Measurements from ENCODE around the gene CDPF1. TPM values are rescaled to one million over a fixed set of nuclear protein-coding genes. Genes with fewer than 3 reads are reported as not detected.

Gene CDPF1
- total RNA-seq, 2 donors from 2014 or later, result 5.9 to 12.5 TPM

- no peak overlapping the region for H3K4me3 ChIP-seq
- H3K36me3 ChIP-seq (replicated peaks in 1 of 2; ENCODE audit: insufficient read depth in 1 of 2, low read depth in 2 of 2), result peaks cover 27 to 40% of the 10 kb centered on the region in 2 donors
- DNase-seq, result no peak
- H3K9me3 ChIP-seq, result no peaks in the 10 kb centered on the region
- H3K27me3 ChIP-seq, result no peaks in the 10 kb centered on the region
- H3K4me1 ChIP-seq, result no peaks in the 10 kb centered on the region
- ATAC-seq, result peak; percentile 36
- TF ChIP-seq CTCF (IDR thresholded peaks at IDR 0.05) (no peak), POLR2A (IDR thresholded peaks at IDR 0.05) (no peak)
- no peak overlapping the region for H3K27ac ChIP-seq
- 71 to 79% methylated on average over 3 of the region's 3 CpGs for WGBS, 2 donors
- intact Hi-C loops (cut with DNase I), result no loop called here
Observed at GRCh38 chr22:46275455-46276122, 25.5 kb upstream of the CDPF1 start.

- H3K4me3 ChIP-seq, result no peak overlapping the region
- peaks cover 8% of the 10 kb centered on the region for H3K4me1 ChIP-seq
- no peak for TF ChIP-seq POLR2A (IDR thresholded peaks at IDR 0.05)
- no peak for TF ChIP-seq CTCF (IDR thresholded peaks at IDR 0.05)
Observed at GRCh38 chr22:46274381-46274780, 24.3 kb upstream of the CDPF1 start.

GRCh38 chr22:46273432-46274148, 23.5 kb upstream of the CDPF1 start:
- peaks cover 17 to 21% of the 10 kb centered on the region in 2 donors for H3K36me3 ChIP-seq (replicated peaks in 1 of 2; ENCODE audit: insufficient read depth in 1 of 2, low read depth in 2 of 2)
- TF ChIP-seq CTCF (IDR thresholded peaks at IDR 0.05) (no peak), POLR2A (IDR thresholded peaks at IDR 0.05) (no peak)
- H3K4me3 ChIP-seq, result no peak overlapping the region

More at GRCh38 chr22:46274381-46274780, 24.3 kb upstream of the CDPF1 start:
- DNase-seq (no peak), ATAC-seq (no peak)
- intact Hi-C loops (cut with DNase I), result no loop called here
- Histone ChIP-seq H3K36me3 (replicated peaks in 1 of 2; ENCODE audit: insufficient read depth in 1 of 2, low read depth in 2 of 2) (peaks cover 25 to 29% of the 10 kb centered on the region in 2 donors), H3K27ac (no peak overlapping the region), H3K9me3 (no peaks in the 10 kb centered on the region), H3K27me3 (no peaks in the 10 kb centered on the region)
- WGBS, 2 donors, result 95 to 100% methylated on average over 8 of the region's 8 CpGs

GRCh38 chr22:46272762-46273431, 22.8 kb upstream of the CDPF1 start:
- no peak for ATAC-seq
- H3K36me3 ChIP-seq (replicated peaks in 1 of 2; ENCODE audit: insufficient read depth in 1 of 2, low read depth in 2 of 2), result peaks cover 16 to 17% of the 10 kb centered on the region in 2 donors

More at GRCh38 chr22:46273432-46274148, 23.5 kb upstream of the CDPF1 start:
- no peak overlapping the region for H3K27ac ChIP-seq
- H3K9me3 ChIP-seq, result no peaks in the 10 kb centered on the region
- H3K4me1 ChIP-seq, result peaks cover 16% of the 10 kb centered on the region
- ATAC-seq (no peak), DNase-seq (no peak)
- intact Hi-C loops (cut with DNase I), result no loop called here
- no peaks in the 10 kb centered on the region for H3K27me3 ChIP-seq
- WGBS, 2 donors, result 90 to 98% methylated on average over 6 to 10 of the region's 12 CpGs

More at GRCh38 chr22:46272762-46273431, 22.8 kb upstream of the CDPF1 start:
- Histone ChIP-seq H3K9me3 (no peaks in the 10 kb centered on the region), H3K27me3 (no peaks in the 10 kb centered on the region), H3K4me3 (no peak overlapping the region), H3K27ac (no peak overlapping the region), H3K4me1 (peaks cover 19% of the 10 kb centered on the region)
- WGBS, 2 donors, result 95 to 100% methylated on average over 6 to 12 of the region's 12 CpGs
- intact Hi-C loops (cut with DNase I), result no loop called here
- no peak for DNase-seq
- TF ChIP-seq CTCF (IDR thresholded peaks at IDR 0.05), result no peak
- TF ChIP-seq POLR2A (IDR thresholded peaks at IDR 0.05), result no peak
